Epithelial cell of prostate (primary cell): ENCODE measurements around the gene FAM168A.
"Not testable (repeated sequence)": the region's sequence is repeated elsewhere in the genome, so short reads cannot be mapped to it uniquely, and the experiment has no call there.

Experiments used
- DNase-seq: peaks from one replicate; pipeline ENCODE4 v3.0.0-alpha.2; 2011; ENCODE audit warnings: low read depth, low spot score
- H3K27ac ChIP-seq: fragments of 450-650 bp; 2 replicates; pipeline ENCODE4 v1.5.1; 2017; ENCODE audit warnings: mild to moderate bottlenecking

The FAM168A gene

DNA sequence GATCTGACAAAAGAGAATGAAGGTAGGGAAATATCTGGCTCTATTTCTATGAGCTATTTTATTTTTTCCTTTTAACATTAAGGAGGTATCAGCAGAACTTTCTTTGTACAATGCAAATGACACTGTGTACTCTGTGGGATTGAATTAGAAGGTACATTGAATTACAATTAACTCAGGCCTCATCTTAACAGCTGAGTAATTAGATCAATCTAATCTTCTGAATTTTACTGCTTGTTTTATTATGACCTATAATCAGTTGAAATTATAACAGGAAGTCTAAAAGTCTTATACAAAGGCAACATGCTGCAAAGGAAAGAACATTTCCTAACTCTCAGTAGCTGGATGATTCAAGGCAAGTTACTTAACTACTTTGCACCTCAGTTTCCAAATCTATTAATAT lies 151.9 kb downstream of the FAM168A start:
- DNase-seq: no peak
- H3K27ac ChIP-seq: no peak overlapping the region

GRCh38 chr11:73439002-73439843 lies 158.7 kb downstream of the FAM168A start:
- H3K27ac ChIP-seq: no peak overlapping the region
- no peak for DNase-seq

- not testable (repeated sequence) for H3K27ac ChIP-seq, DNase-seq
These were observed 161.1 kb downstream of the FAM168A start for GRCh38 chr11:73436859-73437258.

DNA sequence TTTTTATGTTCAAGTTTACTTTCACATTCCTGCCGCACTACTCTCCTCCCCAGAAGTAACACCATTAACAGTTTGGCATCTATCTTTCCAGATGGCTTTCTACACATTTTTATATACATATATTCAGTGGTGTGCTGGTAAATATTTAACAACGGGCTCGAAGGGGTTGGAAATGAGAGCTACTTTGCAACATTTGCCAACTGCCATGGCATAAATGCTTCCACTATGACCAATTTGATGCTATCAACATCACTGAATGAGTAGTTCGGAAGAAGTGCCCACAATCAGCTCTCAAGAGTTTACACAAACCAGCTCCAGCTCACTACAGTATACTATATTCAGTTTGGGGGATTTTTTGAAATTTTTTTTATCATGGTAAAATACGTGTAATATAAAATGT lies 166.5 kb downstream of the FAM168A start:
- H3K27ac ChIP-seq: no peak overlapping the region
- no peak for DNase-seq

DNA sequence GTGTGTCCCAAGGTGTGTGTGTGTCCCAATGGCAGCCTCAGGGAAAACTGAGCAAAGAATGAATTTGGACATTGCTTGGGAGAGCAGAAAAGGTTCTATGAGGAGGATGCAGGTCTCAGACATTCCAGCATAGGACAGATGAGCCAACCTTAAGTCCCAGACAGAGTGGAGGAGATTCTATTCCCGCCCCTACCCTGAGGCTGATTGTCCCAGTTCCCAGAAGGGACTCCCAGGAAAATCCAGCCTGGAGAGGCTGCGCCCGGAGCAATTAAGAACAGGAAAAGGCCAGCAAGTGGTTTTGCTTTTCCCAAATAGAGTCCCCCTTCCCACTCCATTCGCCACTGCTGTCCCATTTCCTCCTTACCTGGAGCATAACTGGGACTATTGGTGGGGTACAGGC lies 167.6 kb downstream of the FAM168A start:
- no peak overlapping the region for H3K27ac ChIP-seq
- no peak for DNase-seq

GRCh38 chr11:73429121-73429750 lies 168.7 kb downstream of the FAM168A start:
- no peak overlapping the region for H3K27ac ChIP-seq
- DNase-seq: no peak

DNA sequence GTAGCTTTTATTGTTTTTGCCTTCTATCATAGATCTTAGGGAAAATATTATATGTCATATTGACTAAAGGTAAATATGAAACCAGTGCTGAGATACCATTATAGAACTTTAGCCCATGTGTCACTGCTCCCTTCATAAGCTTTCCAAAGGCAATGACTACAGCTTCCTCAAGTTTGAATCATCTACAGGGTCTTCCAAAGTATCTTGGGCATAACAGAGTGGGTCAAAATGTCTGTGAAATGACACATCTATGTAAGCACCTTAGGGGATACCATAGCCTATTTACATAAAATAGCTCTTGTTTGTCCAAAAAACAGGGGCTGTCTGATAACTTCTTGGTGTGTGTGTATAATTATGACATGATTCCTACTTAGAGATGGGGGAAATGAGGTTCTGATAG lies 169.2 kb downstream of the FAM168A start:
- H3K27ac ChIP-seq: no peak overlapping the region
- DNase-seq: no peak

DNA sequence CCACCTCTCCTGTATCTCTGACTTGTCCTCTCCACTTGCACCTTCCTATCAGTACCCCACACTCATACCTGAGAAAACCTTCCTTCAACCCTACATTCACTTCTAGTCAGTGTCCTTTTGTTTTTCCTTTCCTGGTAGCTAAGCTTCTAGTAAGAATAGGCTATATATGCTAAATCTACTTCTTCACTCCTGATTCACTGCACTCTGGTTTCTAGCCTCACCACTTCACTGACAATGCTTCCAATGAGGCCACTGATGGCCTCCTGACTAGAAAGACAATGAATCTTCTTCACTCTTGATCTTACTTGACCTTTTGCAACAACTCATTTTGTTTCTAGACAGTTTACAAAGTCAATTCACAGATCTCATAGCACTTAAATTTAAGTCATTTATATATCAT lies 169.7 kb downstream of the FAM168A start:
- no peak for DNase-seq
- no peak overlapping the region for H3K27ac ChIP-seq

DNA sequence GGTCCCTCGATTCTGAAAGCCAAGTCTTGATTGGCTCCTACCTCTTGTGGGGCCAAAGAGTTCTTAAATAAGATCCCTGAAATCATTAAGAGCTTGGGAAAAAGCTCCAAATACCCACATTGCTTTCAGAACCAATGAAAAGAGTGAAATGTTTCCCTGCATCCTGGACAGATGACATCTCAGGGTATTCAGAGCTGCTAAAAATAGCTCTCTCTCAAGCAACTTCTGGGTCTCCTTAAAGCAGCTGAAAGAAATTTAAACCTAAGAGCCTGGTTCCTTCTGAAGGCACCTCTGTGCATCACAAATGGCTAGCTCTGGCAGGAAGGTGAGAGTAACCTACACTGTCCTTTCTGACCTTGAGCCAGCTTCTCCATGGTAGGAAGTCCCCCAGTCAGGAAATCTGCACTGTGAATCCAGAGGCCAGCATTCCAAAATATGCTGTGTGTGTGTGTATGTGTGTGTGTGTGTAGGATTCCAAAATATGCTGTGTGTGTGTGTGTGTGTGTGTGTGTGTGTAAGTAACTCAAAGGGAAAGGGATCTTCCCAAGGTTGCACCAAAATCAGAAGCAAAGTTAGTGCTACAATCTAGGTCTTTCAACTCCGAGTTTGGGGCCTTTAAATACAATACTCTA lies 171.6 kb downstream of the FAM168A start:
- DNase-seq: no peak
- H3K27ac ChIP-seq: no peak overlapping the region

DNA sequence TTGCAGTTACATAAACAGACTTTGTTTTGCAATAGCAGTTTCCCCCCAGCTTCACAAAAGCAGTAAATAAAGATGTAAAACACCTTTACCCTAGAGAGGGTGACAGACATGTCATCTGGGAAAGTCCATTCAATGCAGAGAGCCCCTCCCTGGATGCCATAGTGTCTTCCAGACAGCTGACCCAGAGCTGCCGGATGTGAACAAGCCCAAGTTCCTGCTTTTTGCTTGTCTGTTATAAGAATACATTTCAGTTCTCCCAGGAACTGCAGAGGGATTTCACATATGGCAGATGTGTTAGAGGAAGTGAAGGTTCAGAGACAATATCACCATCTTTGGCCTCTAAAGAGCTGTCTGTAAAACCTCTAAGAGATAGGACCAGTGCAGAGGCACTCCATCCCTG lies 172.8 kb downstream of the FAM168A start:
- no peak overlapping the region for H3K27ac ChIP-seq
- no peak for DNase-seq

- no peak overlapping the region for H3K27ac ChIP-seq
- DNase-seq: peak; percentile 8
These were observed 174.4 kb downstream of the FAM168A start for GRCh38 chr11:73423506-73423905.

DNA sequence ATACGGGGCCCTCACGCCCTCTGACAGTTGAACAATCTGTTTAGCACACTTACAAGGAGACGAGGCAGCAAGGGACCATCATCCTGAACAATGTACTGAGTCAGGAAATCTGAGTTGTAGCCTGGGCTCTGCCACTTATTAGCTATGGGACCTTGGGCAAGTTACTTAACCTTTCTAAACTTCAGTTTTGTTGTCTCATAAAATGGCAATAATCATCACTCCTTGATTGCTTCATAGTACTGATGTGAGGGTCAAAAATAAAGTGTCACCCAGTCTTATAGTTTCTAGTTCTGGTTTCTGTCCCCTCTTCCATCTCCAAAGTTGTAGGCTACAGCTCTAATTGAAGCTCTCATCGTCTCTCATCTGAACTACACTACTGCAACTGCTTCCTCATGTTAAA lies 175.0 kb downstream of the FAM168A start:
- no peak for DNase-seq
- no peak overlapping the region for H3K27ac ChIP-seq

DNA sequence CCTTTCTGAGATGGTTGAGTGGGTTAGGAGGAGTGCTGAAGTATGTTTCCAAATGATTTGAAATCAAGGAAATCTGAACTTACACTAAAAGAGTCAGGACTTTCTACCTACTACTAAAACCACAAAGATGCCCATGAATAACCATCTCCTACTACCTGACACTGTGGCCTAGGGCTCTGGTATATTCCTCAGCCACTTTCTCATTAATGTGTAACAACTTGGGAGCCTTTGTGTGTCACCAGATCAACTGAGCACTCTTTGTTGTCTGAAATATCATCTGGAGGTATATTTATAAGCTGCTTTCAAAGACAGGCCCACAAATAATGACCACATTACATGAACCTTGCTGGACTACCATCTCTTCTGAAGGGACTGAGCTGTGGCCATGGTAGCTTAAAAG lies 177.8 kb downstream of the FAM168A start:
- no peak overlapping the region for H3K27ac ChIP-seq
- DNase-seq: no peak

GRCh38 chr11:73416786-73417185 lies 181.1 kb downstream of the FAM168A start:
- no peak overlapping the region for H3K27ac ChIP-seq
- no peak for DNase-seq

- H3K27ac ChIP-seq: no peak overlapping the region
- no peak for DNase-seq
These were observed 181.9 kb downstream of the FAM168A start for GRCh38 chr11:73415854-73416615.

GRCh38 chr11:73414977-73415651 lies 182.8 kb downstream of the FAM168A start:
- DNase-seq: no peak
- H3K27ac ChIP-seq: no peak overlapping the region

- H3K27ac ChIP-seq: no peak overlapping the region
- no peak for DNase-seq
These were observed 184.7 kb downstream of the FAM168A start for GRCh38 chr11:73413256-73413655.

- DNase-seq: no peak
- no peak overlapping the region for H3K27ac ChIP-seq
These were observed 185.6 kb downstream of the FAM168A start for GRCh38 chr11:73412308-73412707.

DNA sequence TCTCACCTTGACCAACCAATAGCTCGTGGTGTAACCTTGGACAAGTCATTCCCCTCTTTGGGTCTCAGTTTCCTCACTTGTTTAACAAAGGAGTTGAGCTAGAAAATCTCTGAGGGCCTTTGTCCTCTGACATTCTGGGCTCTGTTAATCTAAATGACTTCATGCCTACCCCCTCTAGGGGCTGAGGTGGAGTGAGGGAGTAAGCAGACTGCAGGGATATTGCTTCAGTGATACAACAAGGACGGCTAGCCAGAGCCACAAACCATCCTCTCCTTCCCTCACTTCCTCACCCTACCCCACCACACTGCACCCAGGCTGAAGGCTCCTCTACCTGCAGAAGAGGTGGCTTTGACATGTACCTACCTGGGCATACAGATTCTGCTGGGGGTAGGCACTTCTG lies 186.9 kb downstream of the FAM168A start:
- no peak overlapping the region for H3K27ac ChIP-seq
- no peak for DNase-seq

DNA sequence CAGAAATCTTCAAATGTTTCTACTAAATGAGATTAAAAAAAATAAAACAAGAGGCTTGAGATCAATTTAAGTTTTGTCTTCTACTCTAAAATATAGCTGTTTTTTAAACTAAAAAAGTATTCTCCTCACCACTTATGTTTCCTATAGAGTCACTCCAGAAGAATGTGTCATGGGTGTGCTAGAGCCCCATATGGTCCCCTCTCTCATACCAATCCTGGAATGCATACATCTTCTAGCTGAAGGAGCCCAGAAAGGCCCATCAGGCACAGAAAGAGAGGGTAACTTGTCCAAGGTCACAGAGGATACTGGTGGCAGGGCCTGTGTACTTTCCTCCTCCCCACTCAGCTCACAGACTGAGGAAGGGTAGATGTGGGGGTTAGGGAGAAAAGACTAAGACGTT lies 187.3 kb downstream of the FAM168A start:
- no peak for DNase-seq
- H3K27ac ChIP-seq: no peak overlapping the region
